NB4 (cell line): ENCODE measurements around the gene RREB1.

Source experiments
- DNase-seq: peaks from one replicate; pipeline ENCODE4 v3.0.0; 2010; ENCODE audit warnings: low read depth
- H3K4me3 ChIP-seq: one replicate; pipeline ENCODE4 v1.5.1; 2011; ENCODE audit warnings: mild to moderate bottlenecking, low read depth, low read length, moderate library complexity
- MYC ChIP-seq: IDR thresholded peaks from 2 replicates; pipeline ENCODE4 v1.6.1; 2011; ENCODE audit warnings: low read depth, low read length
- POLR2A ChIP-seq: IDR thresholded peaks from 2 replicates; pipeline ENCODE4 v1.6.1; 2011; ENCODE audit warnings: mild to moderate bottlenecking; ENCODE audit not compliant: insufficient read length; ENCODE audit errors: extremely low read depth
- TF ChIP-seq, protein P1 (sequence below): IDR thresholded peaks from one replicate; pipeline ENCODE4 v1.5.1; 2012; ENCODE audit warnings: low read depth, low read length
- TF ChIP-seq, protein P2 (sequence below): IDR thresholded peaks from 2 replicates; pipeline ENCODE4 v1.6.1; 2011; ENCODE audit warnings: low read depth, low read length

RREB1 gene

DNA sequence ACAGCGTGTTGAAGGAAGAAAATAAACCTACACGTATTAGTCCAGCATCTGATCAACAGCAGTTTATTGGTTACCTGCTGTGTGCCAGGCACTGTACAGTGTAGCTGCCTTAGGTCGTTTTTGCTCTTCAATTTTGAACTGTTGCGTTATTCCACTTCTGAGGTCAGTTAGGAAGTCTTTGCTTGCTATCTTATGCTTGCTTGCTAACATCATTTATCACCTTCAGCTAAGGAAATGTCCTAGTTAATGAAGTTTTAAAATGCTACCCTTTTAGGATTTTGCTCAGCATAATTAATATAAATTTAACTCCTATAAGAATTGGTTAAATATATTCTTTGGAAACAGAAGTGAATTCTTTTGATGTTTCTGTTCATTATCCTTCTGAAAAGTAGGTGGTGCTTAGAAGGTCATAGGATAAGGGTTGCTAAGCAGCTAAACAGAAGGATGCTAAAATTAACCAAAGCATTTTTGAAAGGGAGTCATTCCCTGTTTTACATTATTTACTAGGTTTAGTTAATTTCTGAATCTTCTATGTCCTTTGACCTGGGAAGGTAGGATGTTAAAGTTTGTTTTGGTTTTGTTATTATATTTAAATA lies 3.4 kb downstream of the RREB1 start:
- no peak for DNase-seq
- TF ChIP-seq, protein P1, sequence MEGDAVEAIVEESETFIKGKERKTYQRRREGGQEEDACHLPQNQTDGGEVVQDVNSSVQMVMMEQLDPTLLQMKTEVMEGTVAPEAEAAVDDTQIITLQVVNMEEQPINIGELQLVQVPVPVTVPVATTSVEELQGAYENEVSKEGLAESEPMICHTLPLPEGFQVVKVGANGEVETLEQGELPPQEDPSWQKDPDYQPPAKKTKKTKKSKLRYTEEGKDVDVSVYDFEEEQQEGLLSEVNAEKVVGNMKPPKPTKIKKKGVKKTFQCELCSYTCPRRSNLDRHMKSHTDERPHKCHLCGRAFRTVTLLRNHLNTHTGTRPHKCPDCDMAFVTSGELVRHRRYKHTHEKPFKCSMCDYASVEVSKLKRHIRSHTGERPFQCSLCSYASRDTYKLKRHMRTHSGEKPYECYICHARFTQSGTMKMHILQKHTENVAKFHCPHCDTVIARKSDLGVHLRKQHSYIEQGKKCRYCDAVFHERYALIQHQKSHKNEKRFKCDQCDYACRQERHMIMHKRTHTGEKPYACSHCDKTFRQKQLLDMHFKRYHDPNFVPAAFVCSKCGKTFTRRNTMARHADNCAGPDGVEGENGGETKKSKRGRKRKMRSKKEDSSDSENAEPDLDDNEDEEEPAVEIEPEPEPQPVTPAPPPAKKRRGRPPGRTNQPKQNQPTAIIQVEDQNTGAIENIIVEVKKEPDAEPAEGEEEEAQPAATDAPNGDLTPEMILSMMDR, result no peak
- TF ChIP-seq MYC, result 0 out of 2 replicates have a peak, but pooled peaks have one; percentile 8
- TF ChIP-seq, protein P2, sequence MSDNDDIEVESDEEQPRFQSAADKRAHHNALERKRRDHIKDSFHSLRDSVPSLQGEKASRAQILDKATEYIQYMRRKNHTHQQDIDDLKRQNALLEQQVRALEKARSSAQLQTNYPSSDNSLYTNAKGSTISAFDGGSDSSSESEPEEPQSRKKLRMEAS, result 0 out of 2 replicates have a peak, but pooled peaks have one; percentile 5
- peak overlapping the region; percentile 95 for H3K4me3 ChIP-seq

DNA sequence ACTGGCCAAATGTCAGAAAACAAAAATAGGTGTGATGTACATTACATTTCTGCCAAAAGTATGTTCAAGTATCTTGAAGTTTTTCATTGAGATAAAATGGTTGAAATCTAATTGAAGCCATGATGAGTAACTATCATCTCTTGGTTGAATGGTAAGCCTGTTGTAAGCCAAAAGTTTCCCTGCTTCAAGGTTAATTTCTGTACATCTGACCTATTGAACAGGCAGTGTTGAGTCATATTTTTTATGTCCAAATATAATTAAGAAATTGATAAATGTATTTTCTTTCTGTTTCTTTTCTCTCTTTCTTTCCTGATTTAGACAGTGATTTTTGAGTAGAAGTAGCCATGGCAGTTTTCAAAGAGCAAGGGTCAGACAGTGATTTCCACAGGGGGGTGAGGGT lies 4.4 kb downstream of the RREB1 start:
- no peak for DNase-seq
- H3K4me3 ChIP-seq, result peak overlapping the region; percentile 95
- TF ChIP-seq MYC (no peak), POLR2A (no peak)
- TF ChIP-seq, protein P2, result no peak
- TF ChIP-seq, protein P1, result no peak

DNA sequence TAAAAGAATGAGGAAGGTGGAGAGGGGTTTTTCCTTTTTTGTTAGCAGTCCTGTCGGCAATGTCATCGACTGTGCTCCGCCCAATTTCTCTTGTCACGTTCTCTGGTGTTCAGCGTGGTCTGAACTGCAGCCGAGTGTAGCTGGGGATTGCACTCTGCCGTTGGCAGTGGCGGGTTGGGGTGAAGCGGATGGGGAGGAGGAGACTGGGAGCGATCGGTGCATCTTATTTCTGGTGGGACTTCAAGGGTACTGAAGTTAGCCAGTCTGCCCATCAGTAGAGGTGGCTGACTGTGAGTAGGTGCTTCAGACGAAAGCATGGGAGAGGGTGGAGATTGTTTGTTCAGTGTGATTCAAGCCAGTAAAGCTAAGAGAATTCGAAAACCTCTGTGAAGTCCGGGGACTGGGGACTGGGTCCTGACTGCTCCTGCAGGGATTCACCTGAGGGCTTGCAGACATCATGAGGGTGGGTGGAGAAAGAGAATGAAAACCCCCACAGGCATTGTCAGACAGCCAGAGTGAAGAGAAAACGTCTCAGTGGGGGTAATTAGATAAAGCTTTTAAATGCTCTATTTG lies 5.1 kb downstream of the RREB1 start:
- H3K4me3 ChIP-seq, result peak overlapping the region; percentile 95
- no peak for TF ChIP-seq MYC
- TF ChIP-seq, protein P1, result no peak
- TF ChIP-seq POLR2A, result no peak
- TF ChIP-seq, protein P2, result no peak
- DNase-seq, result peak; percentile 64

DNA sequence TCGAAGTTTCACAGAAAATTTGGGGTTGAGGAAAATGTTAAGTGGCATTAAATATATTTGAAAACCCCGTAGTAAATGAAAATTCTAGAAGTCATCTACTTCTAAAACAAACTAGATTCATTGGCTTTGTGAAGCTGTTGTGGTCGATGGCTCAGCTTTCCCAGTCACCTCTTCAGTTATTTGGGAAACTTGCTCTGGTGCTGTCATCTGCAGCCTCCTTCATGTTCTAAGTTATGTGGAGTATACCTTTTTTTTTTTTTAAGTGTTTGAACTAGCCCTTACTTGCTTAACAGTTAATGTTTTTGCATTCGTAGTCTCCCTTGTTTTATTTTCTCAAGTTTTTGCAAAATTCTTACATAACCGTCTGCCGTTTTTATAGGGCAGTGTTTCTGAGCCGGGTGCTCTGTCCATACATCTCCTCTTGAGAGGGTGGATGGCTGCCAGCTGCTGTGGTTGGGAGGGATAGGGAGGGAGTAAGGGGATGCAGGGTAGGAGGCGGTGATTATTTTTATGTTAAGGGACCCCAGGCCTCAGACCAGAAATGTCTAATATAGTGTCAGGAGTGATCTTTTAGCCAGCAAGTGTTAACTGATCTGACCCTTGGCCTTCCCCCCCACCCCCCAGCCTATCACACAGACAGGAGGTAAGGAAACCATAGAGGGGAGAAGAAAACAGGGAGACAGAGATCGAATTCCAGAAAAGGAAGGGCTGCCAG lies 7.1 kb downstream of the RREB1 start:
- TF ChIP-seq POLR2A (no peak), MYC (no peak)
- TF ChIP-seq, protein P1, result no peak
- TF ChIP-seq, protein P2, result no peak
- DNase-seq, result peak; percentile 59

DNA sequence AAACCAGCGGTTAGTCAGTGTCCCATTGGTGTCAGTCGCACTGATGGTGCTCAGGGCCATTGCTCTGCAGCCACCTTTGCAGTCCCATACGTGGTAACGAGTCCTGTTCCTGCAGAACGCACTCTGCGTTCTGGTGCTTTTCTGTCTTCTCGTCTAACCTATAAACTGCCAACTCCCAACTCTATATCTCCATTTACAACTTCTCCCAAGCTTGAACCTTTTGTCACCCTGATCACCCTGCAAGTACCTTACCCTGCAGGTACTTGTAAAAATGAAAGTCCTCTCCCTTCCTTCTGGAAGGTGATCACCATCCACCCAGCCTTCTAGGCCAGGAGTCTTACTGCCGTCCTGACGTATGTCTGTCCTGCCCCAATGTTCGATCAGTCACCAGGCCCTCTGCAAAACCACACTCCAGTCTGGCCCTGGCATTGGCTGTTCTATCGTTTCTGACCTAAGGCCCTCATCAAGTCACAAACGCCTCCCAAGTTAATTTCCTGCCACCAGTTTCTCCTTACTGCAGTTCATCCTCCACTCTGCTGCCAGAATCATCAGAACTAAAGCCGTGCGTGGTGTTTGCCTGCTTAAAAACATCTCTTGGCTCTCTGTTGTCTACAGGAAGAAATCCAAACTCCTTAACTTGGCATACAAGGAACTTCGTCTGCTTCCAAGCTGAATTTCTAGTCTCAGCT lies 7.9 kb downstream of the RREB1 start:
- no peak overlapping the region for H3K4me3 ChIP-seq
- TF ChIP-seq POLR2A (peak; percentile 17), MYC (no peak)
- TF ChIP-seq, protein P2, result no peak
- TF ChIP-seq, protein P1, result no peak
- no peak for DNase-seq

More for the DNA sequence above, 7.1 kb downstream of the RREB1 start:
- H3K4me3 ChIP-seq, result peak overlapping the region; percentile 14
